Sigmoid colon (tissue), 7 donors: ENCODE results near the gene YIPF1. TPM values are rescaled to one million over a fixed set of nuclear protein-coding genes. Genes with fewer than 3 reads are reported as not detected.

ENCODE experiments used
- DNase-seq: peaks from one replicate; pipeline ENCODE4 v3.0.0-alpha.2; 2019
- H3K27ac ChIP-seq, 4 donors: fragments of 200-600 bp; sonication (generic); one replicate each; pipeline ENCODE4 v1.5.1; 2016 to 2019; ENCODE audit warnings: mild to moderate bottlenecking in 1 of 4
- H3K27me3 ChIP-seq, 3 donors: fragments of 200-600 bp; sonication (generic); one replicate each; pipeline ENCODE4 v1.5.1; 2019; ENCODE audit warnings: mild to moderate bottlenecking in 1 of 3
- H3K36me3 ChIP-seq, 4 donors: fragments of 200-600 bp; sonication (generic); one replicate each; pipeline ENCODE4 v1.5.1; 2016 to 2019
- H3K4me1 ChIP-seq, 4 donors: fragments of 200-600 bp; sonication (generic); one replicate each; pipeline ENCODE4 v1.5.1; 2017 to 2019
- H3K4me3 ChIP-seq, 4 donors: fragments of 200-600 bp; sonication (generic); one replicate each; pipeline ENCODE4 v1.5.1; 2017 to 2019; ENCODE audit warnings: mild to moderate bottlenecking in 2 of 4, moderate library complexity in 1 of 4
- H3K9me3 ChIP-seq, 4 donors: fragments of 200-600 bp in 3 of 4; sonication (generic) in 3 of 4; one replicate each; pipeline versions ENCODE4 v1.5.1 to v1.6.1; 2013 to 2019
- EP300 ChIP-seq, 4 donors: sonication (generic); formaldehyde crosslinking; IDR thresholded peaks; one replicate each; pipeline ENCODE4 v1.6.1; 2017; ENCODE audit warnings: antibody characterized with exemption in 4 of 4
- POLR2A ChIP-seq, 2 donors: fragments of 450-650 bp; IDR thresholded peaks; one replicate each; pipeline ENCODE4 v1.6.1; 2016; ENCODE audit warnings: antibody characterized with exemption in 2 of 2, mild to moderate bottlenecking in 2 of 2, moderate library complexity in 2 of 2
- POLR2AphosphoS5 ChIP-seq, 4 donors: sonication (generic); formaldehyde crosslinking; IDR thresholded peaks; one replicate each; pipeline ENCODE4 v1.6.1; 2017; ENCODE audit warnings: antibody characterized with exemption in 4 of 4
- WGBS, 2 donors: extraction: QIAGEN DNeasy Blood & Tissue Kit; methylation state at CpG; one replicate each; pipeline ENCODE4 v1.1.7; 2013; 5-methylcytosine and 5-hydroxymethylcytosine counted together
- intact Hi-C: fragments of 100-400 bp; cut with DNase I; formaldehyde crosslinking; loops from one replicate; pipeline ENCODE4 v1.15.1; 2023
- polyA plus RNA-seq, 3 donors: library from polyadenylated mRNA; stranded (reverse); fragments of 200-250 nt; gene quantifications; one replicate each; pipeline ENCODE4 v1.2.3, GENCODE V29; 2013
- total RNA-seq, 4 donors: library from RNA; depleted of rRNA; stranded (reverse); fragments of >200 nt; gene quantifications; one replicate each; pipeline ENCODE4 v1.1.0, GENCODE V29; 2016
- TF ChIP-seq, protein P1 (sequence below), 4 experiments: fragments of 450-650 bp in 3 of 4; fragments of 200-600 bp in 1 of 4; IDR thresholded peaks; one replicate each; pipeline ENCODE4 v1.5.1; 2016 to 2019; ENCODE audit warnings: antibody characterized with exemption in 4 of 4, mild to moderate bottlenecking in 3 of 4, moderate library complexity in 2 of 4
- donor health status: healthy with polysubstance abuse.
- donor health status: Bipolar disorder and iron deficiency.
- donor health status: healthy.

The YIPF1 gene
- total and polyA plus RNA-seq, 7 donors = 13.3 to 28.0 (median 23.3) TPM

- Histone ChIP-seq H3K27me3 (no peaks in the 10 kb centered on the region), H3K4me1 (no peaks in the 10 kb centered on the region), H3K36me3 (peaks cover 3 to 52% (median 7%) of the 10 kb centered on the region in 4 donors), H3K4me3 (no peak overlapping the region), H3K27ac (no peak overlapping the region), H3K9me3 (no peaks in the 10 kb centered on the region)
- TF ChIP-seq, protein P1, sequence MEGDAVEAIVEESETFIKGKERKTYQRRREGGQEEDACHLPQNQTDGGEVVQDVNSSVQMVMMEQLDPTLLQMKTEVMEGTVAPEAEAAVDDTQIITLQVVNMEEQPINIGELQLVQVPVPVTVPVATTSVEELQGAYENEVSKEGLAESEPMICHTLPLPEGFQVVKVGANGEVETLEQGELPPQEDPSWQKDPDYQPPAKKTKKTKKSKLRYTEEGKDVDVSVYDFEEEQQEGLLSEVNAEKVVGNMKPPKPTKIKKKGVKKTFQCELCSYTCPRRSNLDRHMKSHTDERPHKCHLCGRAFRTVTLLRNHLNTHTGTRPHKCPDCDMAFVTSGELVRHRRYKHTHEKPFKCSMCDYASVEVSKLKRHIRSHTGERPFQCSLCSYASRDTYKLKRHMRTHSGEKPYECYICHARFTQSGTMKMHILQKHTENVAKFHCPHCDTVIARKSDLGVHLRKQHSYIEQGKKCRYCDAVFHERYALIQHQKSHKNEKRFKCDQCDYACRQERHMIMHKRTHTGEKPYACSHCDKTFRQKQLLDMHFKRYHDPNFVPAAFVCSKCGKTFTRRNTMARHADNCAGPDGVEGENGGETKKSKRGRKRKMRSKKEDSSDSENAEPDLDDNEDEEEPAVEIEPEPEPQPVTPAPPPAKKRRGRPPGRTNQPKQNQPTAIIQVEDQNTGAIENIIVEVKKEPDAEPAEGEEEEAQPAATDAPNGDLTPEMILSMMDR (IDR thresholded peaks at IDR 0.05) = no peak
- no peak for TF ChIP-seq POLR2AphosphoS5 (IDR thresholded peaks at IDR 0.05)
- TF ChIP-seq EP300 (IDR thresholded peaks at IDR 0.05) = no peak
- no peak for TF ChIP-seq POLR2A (IDR thresholded peaks at IDR 0.05)
- WGBS, 2 donors = 83 to 90% methylated on average over 3 of the region's 3 CpGs
- intact Hi-C loops = no loop called here
- DNase-seq = no peak
Measured at GRCh38 chr1:53919675-53920066, 30.1 kb upstream of the YIPF1 start.

DNA sequence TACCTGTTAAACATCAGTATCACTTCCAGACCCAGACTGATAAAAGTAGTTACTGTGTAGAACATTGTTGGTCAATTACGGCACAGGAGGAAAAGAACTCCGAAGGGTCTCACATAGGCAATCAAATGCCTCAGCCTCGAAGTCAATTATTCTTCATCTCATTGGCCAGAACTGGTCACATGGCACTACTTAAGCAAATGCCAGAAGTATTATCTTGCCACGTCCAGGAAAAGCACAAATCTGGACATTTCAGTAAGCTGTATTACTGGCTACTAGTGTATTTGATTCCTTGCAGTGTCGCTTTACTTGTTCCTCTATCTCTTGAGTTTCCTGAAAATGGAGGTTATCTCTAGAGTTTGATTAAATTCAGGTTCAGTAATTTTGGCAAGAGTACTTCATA, 28.7 kb upstream of the YIPF1 start:
- Histone ChIP-seq H3K27me3 (no peaks in the 10 kb centered on the region), H3K36me3 (peaks cover 2 to 39% (median 6%) of the 10 kb centered on the region in 4 donors), H3K27ac (no peak overlapping the region), H3K4me3 (no peak overlapping the region), H3K4me1 (no peaks in the 10 kb centered on the region), H3K9me3 (no peaks in the 10 kb centered on the region)
- intact Hi-C loops = no loop called here
- no peak for DNase-seq
- WGBS, 2 donors = 90 to 93% methylated on average over 5 of the region's 5 CpGs
- TF ChIP-seq, protein P1 (IDR thresholded peaks at IDR 0.05) = no peak
- no peak for TF ChIP-seq POLR2AphosphoS5 (IDR thresholded peaks at IDR 0.05)
- TF ChIP-seq POLR2A (IDR thresholded peaks at IDR 0.05) = no peak
- TF ChIP-seq EP300 (IDR thresholded peaks at IDR 0.05) = no peak

GRCh38 chr1:53913352-53914033, 23.9 kb upstream of the YIPF1 start:
- WGBS, 2 donors = 58 to 77% methylated on average over 5 of the region's 5 CpGs
- TF ChIP-seq EP300 (IDR thresholded peaks at IDR 0.05) (no peak), POLR2AphosphoS5 (IDR thresholded peaks at IDR 0.05) (no peak), POLR2A (IDR thresholded peaks at IDR 0.05) (no peak)
- TF ChIP-seq, protein P1 (IDR thresholded peaks at IDR 0.05) = no peak

DNA sequence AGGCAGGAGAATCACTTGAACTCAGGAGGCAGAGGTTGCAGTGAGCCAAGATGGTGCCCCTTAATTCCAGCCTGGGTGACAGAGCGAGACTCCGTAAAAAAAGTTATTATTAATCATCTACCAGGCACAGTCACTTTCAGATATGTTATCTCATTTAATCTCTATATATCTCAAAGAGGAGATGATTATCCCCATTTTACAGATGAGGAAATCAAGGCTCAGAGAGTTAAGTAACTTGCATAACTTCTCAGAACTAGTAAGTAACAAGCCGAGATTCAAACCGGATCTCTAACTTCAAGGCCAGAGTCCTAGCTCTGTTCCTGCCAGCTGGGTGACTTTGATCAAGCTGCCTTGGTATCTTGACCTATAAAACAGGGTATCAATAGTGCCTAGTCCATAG, 21.8 kb upstream of the YIPF1 start:
- TF ChIP-seq EP300 (IDR thresholded peaks at IDR 0.05) (no peak), POLR2A (IDR thresholded peaks at IDR 0.05) (no peak), POLR2AphosphoS5 (IDR thresholded peaks at IDR 0.05) (no peak)
- TF ChIP-seq, protein P1 (IDR thresholded peaks at IDR 0.05) = no peak
- no peak for DNase-seq
- Histone ChIP-seq H3K27me3 (no peaks in the 10 kb centered on the region), H3K4me3 (no peak overlapping the region), H3K27ac (no peak overlapping the region), H3K4me1 (no peaks in the 10 kb centered on the region), H3K36me3 (peaks cover 0 to 9% (median 3%) of the 10 kb centered on the region in 4 donors), H3K9me3 (no peaks in the 10 kb centered on the region)
- WGBS, 2 donors = 97% methylated on average over 4 of the region's 4 CpGs
- intact Hi-C loops = no loop called here

More at GRCh38 chr1:53913352-53914033, 23.9 kb upstream of the YIPF1 start:
- Histone ChIP-seq H3K27ac (no peak overlapping the region), H3K27me3 (no peaks in the 10 kb centered on the region), H3K9me3 (no peaks in the 10 kb centered on the region), H3K4me1 (no peaks in the 10 kb centered on the region), H3K36me3 (peaks cover 0 to 12% (median 3%) of the 10 kb centered on the region in 4 donors), H3K4me3 (no peak overlapping the region)
- intact Hi-C loops = no loop called here
- DNase-seq = no peak

DNA sequence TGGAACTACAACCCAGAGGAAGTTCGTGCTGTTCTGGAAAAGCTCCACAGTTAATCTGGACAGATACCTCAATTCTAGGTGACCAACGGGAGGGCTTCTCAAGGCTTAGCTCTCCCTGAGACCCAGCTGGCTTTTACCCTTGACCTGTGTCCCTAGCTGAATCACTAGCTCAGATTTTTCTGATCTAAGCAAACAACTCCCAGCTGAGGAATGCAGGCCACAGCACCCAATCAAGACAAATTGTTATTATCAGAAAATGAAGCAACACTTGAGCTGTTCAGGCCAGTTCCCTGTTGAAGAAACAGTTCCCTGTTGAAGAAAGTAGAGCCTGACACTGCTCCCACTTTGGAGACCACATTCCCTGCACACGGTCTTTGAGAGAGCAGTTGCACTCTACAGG, 20.3 kb upstream of the YIPF1 start:
- TF ChIP-seq EP300 (IDR thresholded peaks at IDR 0.05) = no peak
- TF ChIP-seq POLR2A (IDR thresholded peaks at IDR 0.05) = no peak
- TF ChIP-seq, protein P1 (IDR thresholded peaks at IDR 0.05) = no peak
- TF ChIP-seq POLR2AphosphoS5 (IDR thresholded peaks at IDR 0.05) = no peak
- no peaks in the 10 kb centered on the region for H3K27me3 ChIP-seq
- no peaks in the 10 kb centered on the region for H3K9me3 ChIP-seq
- no peak overlapping the region for H3K4me3 ChIP-seq
- H3K4me1 ChIP-seq = no peaks in the 10 kb centered on the region
- H3K27ac ChIP-seq = no peak overlapping the region
- no peaks in the 10 kb centered on the region for H3K36me3 ChIP-seq
- no peak for DNase-seq
- WGBS, 2 donors = 91 to 93% methylated on average over 3 of the region's 3 CpGs
- intact Hi-C loops = no loop called here
